Activated CD4-positive, alpha-beta T cell treated with anti-CD3 and anti-CD28 coated beads, Interleukin-2, amount 50 U/mL, for 16 hours (primary cell): ENCODE results near the gene POP4.
"Not testable (repeated sequence)": the region's sequence is repeated elsewhere in the genome, so short reads cannot be mapped to it uniquely, and the experiment has no call there.

ENCODE experiments used
- DNase-seq: peaks from one replicate; pipeline ENCODE4 v3.0.0-alpha.2; 2020

POP4 gene

DNA sequence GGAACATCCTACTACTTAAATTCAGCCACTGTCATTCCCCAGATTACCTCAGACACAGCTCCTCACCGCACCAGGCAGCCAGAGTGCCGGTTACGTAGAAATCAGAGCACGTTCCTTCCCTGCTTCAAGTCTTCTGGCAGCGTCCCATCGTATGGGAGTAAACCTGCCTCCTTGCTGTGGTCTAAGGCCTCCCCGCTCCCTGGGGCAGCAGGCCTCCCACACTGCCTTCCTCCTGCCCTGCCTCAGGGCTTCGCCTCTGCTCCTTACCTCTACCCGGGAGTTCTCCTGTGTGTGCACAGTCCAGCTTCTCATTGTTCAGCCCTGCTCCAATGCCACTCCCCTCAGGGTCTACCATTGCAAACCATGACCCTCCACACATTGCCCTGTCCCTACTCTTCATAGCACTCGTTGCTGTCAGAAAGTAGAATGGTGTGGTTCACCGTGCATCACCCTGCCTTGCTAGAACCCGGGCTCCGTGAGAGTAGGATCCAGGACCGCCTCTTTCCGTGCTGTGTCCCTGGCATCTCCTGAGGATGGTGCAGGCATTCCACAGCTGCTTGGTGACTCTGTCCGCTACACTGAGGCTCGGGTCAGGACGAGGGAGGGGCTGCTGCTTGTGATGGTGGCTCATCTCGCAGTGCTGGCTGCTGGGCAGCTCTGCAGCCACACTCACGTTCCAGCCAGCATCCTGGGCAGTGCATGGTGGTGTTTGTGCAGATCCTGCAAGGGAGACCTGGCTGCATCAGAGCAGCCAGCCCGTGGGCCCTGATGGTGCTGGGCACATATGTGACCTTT is 6.9 kb downstream of the POP4 start:
- no peak for DNase-seq

DNA sequence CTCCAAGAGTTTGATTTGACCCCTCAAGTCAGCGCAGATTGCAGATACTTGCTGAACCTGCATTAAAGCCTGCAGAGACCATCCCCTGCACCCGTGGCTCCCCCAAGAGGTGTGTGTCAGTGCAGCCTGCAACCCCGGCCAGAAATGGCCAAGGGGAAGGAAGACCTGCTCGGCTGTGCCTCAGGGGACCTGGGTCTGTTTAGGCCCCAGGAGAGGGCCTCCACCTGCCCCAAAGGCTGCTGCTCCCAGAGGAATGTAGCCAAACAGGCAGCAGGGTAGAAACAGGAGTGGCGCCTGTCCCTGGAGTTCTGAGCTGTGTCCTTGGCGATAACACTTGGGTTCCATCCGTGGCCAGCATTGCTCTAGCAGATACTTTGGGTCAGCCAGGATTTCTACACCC is 8.0 kb downstream of the POP4 start:
- no peak for DNase-seq

DNA sequence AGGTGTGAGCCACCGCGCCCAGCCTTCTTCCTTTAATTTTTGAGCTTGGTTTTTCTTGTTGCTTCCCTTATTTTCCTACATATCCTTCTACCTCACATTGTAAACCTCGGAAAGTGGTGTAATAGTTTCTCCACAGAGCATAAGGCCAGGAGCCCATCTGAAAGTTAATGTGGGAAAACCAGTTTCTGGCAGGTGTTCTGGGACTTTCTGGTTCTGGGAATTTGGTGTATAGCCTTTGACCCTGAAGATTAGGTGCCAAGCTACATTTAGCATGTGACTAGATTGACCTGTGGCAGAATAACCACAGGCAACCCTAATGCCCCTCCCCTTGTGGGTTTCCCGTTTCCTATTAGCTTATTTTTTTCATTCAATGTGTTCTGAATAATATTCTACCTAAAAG is 8.7 kb downstream of the POP4 start:
- DNase-seq, result no peak

DNA sequence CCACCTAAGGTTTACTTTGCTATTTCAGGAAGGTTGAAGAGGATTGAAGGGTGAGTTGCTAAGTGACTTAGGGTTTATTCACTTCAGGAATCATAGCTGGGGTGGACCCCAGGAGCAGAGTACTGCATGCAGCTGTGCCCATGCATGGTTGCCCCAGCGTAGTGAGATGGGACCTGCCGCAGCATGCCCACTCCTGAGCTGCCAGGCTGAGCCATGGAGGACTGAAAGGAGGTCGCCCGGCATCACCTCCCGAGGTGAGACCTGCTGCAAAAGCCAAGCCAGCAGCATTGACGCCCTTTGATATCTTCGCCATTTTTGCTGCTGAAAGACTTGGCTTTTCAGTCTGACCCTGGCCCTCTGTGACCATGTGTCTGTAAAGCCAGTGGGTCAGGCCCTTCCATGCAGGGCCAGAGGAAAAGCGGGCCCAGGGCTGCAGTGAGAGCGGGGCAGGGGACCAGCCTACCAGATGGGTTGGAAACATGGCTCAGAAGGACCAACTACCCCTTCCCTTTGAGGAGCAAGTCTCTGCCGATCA is 9.9 kb downstream of the POP4 start:
- no peak for DNase-seq

DNA sequence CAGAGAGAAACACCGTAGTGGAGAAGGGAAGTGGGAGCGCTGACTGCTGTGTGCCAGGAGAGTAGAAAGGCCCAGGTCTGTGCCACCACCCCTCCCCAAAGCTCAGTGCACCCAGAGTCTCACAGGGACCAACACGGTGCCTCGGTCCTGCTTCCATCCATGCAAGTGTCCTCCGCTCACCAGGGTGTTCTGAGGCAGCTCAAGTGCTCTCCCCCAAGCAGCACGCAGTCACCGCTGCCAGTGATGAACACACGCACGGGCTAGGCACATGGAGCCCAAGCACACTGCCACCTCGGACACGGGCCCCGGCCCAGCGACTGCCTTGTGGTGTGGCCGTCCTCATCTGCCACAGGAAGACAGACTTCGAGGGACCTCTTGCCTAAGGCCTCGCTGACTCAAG is 10.5 kb downstream of the POP4 start:
- DNase-seq, result no peak

DNA sequence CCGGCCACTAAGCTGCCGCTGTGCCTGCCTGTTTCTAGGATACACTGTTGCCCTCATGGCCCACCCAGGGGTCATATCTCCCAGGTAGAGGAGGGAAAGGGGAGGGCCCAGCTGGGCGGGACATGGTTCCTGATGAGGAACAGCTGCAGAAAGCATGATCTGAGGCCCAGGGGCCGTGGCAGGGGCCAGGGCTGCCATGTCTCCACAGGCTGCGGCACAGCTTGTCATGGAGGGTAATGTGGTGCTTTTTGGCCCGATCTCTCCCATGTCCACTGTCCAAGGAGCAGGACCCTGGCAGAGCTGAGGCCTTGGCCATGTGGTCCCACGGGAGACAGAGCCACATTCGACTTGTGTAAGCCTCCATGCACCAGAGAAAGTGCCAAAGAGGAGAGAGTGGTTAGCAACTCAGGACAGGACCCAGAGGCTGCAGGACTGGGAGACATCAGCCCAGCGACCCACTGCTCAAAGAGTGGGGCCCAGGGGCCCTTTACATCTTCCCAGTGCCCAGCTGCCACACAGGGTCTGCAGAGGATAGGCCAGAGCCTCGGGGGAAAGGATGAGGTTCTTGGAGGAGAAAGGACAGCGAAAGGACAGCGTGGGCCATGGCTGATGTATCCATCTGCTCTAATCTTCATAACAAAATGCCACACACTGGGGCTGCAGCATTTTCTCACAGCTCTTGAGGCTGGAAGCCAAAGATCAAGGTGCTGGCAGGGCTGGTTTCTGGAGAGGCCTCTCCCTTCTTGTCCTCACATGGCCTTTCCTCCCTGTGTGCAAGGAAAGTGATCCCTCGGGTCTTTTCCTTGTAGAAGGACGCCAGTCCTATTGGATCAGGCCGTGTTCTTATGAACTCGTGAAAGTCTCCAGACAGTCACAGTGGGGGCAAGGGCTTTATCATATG is 11.5 kb downstream of the POP4 start:
- DNase-seq, result no peak

DNA sequence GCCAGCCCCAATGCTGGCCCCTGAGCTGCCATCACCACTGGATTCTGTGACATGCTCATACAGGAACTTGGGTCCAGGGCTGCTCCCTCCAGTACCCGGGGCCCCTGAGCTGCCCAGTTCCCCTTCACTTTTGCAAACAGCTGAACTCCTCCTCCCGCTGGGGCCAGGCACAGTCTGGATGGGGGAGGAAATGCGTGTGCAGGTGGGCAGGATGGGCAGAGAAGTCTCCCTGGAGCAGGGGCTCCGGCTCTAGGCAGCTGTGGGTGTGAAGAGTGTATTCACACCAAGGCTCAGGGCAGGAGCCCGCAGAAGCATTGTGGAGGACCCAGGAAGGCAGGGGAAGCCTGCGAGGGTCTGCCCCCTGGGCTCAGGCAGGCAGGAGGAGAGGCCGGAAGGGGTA is 12.4 kb downstream of the POP4 start:
- DNase-seq, result no peak

DNA sequence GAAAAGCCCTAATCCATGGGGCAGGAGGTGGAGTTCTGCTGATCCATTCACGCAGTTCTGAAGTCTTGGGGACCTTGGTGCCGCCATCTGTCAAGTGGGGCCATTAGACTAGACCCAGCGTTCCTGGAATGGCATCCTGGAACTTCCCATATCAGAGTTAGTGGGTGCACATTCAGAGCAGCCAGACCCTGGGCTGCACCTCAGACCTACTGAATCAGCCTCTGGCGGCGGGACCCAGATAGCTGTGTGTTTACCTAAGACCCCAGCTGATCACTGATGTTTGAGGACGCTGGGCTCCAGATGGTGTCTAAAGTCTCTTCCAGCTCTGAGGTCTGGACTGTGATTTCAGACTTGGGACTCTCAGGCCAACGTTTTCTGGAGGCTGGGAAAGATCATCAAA is 12.8 kb downstream of the POP4 start:
- DNase-seq, result no peak

DNA sequence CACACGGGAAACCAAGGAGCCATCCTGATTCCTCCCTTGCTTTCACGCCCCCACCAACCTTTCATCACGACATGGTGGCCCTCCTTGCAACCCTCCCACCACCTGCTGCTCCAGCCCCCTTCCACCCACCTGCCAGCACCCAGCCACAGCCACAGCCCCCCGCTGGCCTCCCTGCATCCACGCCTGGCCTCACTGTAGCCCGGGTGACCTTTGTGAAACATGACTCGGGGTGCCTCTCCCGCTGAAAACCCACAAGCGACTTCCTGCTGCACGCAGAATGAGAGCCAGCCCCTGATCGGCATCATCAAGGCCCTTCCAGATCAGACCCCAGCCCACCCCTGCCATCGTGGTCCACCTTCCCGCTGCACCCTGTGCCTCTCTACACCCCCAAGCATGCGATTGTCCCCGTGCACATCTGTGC is 14.9 kb downstream of the POP4 start:
- DNase-seq, result peak; percentile 45

DNA sequence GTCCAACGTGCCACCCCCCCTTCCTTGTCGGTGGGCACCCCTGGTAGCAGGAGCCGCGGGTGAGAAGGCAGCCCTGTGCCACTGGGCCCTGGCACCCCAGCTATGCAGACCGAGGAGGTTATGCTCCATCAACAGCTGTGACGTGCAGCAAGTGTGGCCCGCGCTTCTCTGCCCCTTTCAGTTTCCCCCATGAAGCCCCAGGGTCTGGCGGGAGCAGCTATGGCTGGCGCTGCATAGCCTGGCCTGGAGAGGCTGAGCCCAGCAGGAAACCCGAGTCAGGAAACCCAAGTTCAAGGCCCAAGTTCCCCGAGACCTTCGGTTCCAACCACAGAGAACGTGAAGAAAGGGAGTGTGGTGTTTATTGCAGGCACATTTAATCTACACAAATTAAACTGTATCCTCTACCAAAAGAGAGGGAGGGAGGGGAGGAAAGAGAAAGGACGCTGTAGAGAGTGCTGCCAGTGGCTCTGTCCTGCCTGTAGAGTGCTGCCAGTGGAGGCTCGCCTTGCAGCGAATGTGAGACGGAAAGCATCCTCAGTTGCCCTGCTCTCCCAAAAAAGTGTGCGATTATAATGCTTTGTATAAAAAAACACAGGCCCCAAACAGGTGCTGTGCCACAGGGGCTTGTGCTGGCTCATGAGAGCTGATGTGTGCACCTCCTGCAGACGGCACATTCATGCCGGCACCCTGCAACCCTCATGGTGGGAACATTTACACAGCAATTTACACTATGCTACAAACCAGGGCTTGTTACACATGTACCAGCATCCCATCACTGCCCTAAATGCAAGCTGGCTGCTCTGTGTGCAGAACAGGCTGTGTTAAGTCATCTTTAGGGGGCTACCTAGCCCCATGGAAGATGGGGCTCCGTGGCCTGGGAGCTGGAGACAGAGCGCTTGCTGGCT is 16.3 kb downstream of the POP4 start:
- peak; percentile 20 for DNase-seq

DNA sequence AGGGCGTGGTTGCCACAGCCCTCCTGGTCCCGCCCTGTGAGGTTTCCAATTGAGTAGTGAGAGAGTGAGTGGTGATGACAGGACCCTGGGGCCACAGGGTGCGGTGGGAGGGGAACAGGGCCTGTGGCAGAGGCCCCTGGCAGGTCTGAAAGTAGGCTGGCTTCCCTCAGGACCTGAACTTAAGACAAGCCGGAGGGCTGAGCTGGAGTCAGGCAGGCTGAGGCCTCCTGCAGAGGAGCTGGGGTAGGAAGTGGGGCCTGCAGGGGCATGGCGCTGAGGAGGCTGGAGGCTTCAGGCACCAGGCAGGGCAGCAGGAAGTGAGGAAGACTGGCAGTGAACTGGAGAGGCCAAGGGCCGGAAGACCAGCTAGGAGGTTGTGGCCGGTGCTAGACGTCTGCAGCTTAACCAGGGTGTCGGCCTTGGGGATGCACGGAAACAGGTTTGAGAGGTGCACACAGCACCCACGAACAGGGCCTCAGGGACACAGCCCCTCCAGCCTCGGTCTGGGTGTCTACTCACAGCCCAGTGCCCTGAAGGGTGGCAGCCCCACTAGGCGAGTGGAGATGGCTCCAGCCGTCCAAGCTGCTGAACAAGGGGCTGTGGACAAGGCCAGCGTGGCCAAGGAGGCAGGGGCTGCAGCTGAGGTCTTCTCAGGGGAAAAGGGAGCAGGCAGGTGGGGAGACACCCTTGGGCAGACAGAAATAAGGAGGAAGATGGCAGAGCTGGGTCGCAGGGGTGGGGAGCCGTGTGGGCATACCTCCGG is 17.8 kb downstream of the POP4 start:
- DNase-seq, result peak; percentile 92

DNA sequence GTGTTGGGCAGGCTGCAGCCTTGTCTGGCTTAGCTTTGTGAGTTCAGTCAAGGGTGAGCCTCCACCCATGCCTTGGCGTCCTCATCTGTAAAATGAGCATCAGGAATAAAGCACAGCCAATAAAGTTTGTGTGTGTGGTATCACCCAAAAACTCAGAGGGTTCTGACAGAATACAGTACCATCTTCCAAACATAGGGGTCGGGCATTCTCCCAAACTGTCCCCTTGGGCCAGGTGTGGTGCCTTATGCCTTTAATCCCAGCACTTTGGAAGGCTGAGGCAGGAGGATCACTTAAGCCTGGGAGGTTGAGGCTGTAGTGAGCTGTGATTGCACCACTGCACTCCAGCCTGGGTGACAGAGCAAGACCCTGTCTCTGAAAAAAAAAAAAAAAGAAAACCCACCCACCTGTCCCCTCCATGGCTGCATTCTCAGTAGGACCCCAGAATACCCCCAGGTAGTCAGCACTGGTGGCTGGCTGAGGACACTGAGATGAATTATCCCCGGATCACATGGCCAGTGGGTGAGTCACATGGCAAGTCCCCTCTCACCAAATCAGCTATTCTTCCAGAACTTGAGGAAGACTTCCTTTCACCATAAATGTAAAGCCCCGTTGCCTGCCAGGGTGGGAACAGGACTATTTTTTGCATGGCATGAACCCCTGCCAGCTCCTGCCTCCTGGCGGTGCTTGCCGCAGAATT is 18.6 kb downstream of the POP4 start:
- DNase-seq, result peak; percentile 10

DNA sequence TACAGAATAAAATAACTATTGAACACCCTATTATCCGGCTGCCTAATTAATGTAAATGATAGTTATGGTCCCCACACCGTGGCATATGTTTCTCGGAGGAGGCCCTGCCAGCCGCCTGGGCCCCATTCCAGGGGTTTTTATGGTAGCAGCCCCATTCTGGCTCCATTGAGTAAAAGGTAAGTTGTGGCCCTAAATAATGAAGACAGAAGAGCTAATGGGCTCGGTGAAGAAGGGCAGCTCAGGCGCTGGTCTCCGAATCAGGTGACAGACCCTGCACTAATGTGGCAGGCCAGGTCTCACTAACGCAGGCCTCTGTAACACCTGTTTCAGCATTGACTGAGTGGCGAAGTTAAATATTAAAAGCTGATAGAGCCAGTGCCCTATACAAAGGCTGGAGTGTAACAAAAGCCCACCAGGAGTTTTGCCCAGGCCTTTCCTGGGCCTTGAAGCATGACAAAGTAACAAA is 19.1 kb downstream of the POP4 start:
- no peak for DNase-seq

DNA sequence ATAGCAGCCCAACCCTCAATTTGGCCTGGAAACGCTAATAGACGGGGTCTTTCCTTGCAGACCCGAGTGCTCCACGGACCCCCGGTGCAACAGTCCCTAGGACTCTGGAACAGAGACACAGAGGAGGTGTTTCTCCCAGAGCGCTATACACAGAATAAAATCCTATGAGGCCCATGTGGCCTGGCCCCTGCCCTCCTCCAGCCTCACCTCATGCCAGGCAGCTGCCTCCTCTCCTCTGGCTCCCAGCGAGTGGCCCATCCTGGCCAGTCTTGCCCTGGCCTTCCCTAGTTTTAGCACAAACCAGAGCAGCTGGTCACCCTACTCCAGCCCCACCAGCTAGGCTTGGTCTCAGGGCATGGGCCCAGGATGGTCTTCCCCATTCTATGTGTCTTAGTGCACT is 20.3 kb downstream of the POP4 start:
- DNase-seq, result no peak

DNA sequence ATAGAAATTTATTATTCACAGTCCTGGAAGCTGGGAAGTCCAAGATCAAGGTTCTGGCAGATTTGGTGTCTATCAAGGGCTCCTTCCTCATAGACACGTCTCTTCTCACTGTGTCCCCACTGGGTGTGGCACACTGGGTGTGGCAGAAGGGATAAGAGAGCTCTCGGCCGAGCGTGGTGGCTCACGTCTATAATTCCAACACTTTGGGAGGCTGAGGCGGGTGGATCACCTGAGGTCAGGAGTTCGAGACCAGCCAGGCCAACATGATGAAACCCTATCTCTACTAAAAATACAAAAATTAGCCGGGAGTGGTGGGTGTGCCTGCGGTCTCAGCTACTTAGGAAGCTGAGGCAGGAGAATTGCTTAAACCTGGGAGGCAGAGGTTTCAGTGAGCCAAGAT is 20.7 kb downstream of the POP4 start:
- DNase-seq, result not testable (repeated sequence)

DNA sequence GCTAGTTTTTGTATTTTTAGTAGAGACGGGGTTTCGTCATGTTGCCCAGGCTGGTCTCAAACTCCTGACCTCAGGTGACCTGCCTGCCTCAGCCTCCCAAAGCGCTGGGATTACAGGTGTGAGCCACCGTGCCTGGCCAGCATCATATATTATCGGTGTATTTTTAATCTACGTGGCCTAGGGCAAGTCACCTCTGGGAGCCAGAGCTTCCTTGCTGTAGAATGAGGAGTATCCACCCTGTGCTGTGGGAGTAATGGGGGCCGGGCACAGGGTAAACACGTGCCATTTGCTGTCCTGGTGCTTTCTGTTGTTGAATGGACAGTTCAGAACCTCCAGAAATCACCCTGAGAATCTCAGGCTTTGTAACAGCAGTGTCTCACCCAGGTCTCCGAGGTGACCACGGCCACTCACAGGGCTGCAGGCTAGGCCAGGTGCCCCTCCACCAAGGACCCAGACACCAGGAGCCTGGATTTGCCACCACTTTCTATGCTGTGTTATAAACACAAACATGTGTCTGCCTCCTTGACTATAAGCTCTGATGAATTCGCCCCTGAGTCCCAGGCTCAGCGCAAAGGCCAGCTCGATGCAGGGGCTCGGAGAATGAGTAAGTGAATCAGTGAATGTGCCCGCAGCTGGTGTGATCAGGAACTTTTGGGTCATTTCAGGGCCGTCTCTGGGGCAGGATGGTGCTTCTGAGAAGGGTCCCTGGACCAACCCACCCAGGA is 22.7 kb downstream of the POP4 start:
- no peak for DNase-seq

DNA sequence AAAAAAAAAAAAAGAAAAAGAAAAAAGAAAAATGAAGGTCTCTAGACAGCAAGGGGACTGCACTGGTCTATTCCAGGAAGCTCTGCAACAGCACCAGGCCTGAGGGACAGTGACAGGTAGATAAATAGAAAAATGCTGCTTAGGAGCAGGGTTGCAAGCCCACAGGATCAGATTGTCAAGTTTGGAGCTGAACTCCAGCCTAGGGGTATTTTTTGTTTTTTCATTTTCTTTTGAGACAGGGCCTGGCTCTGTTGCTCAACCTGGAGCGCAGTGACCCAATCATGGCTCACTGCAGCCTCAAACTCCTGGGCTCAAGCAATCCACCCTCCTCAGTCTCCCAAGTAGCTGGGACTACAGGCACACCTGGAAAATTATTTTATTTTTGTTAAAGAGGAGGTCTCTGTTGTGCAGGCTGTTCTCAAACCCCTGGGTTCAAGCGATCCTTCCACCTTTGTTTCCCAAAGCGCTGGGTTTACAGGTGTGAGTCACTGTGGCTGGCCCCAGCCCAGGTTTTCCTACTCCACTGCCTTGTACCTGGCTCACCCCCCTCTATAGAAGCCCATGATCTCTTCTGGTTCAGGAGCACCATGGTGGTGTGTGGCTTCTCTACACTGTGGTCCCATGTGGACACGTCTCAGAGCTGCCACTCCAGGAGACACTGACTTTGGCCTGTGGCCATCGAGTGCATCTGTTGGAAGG is 23.9 kb downstream of the POP4 start:
- no peak for DNase-seq

DNA sequence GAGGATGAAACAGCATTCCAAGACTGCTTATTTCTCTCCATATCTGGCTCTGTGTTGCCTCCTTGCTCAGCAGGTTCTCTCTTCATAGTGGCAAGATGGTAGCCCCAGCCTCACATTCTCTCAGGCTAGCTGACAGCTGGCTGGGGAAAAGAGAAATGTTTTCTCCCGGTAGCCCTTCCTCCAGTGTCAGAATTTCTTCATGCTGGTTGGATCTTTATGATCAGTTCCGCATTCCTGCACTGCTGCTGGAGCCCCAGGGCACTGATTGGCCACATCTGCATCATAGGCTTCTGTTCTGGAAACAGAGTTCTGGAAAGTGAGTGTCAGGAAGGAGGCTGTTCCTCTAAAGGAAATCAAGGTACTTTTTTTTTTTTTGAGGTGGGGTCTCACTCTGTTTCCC is 24.6 kb downstream of the POP4 start:
- no peak for DNase-seq

DNA sequence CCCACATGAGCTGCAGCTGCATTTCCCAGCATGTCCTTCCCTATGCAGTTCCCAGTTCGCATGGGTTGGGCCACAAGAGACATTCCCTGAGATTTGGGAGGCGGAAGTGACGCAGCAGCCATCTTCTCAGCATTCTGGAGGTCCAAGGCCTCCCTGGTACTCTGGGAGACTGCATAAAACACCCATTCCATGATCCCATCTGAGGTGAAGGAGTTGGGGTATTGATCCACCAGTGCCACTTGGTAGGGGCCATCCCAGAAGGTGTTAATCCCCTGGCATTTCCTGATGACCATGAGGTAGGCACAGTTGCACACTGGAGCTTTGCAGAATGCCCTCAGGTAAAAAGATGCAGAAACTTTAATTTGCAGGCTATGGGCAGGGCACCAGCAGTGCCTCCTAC is 25.4 kb downstream of the POP4 start:
- no peak for DNase-seq

DNA sequence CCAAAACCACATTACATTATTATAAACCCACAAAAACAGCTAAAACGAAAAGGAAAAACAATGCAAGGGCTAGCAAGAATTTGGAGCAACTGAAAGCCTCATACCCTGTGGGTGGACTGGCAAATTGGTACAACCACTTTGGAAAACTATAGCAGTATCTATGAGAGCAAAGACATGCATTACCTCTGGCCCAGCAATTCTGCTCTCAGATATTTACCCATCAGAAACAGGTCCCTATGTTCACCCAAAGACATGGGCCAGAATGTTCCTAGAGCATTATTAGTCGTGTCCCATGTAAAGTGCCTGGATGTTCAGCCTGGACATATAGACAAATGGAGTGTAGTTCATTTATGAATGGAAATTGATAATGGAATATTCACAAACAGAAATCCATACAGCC is 27.9 kb downstream of the POP4 start:
- DNase-seq, result no peak
